PC-9 (cell line): ENCODE results near the gene GJA9. TPM values are rescaled to one million over a fixed set of nuclear protein-coding genes. Genes with fewer than 3 reads are reported as not detected.

ENCODE experiments used
- BruUV-seq: library from RNA; stranded (reverse); fragments of 400-500 nt; replicated peaks from 2 replicates; lab custom pipeline; 2021; lab: Mats Ljungman, UMichigan
- CTCF ChIA-PET: fragments of 300-600 bp; sonication (Branson Sonifier 250); formaldehyde crosslinking; loops from one replicate; lab custom pipeline; 2022; ENCODE audit warnings: antibody characterized with exemption; lab: Charles Lee
- POLR2A ChIA-PET: fragments of 300-600 bp; sonication (Branson Sonifier 250); formaldehyde crosslinking; loops from one replicate; lab custom pipeline; 2022; ENCODE audit warnings: antibody characterized with exemption; ENCODE audit not compliant: unreplicated experiment; lab: Charles Lee
- DNase-seq, 2 experiments: peaks; one replicate each; pipeline versions ENCODE4 v3.0.0 to v3.0.0-alpha.2; 2015 to 2022; ENCODE audit warnings: mixed read lengths in 1 of 2
- H2AFZ ChIP-seq: fragments of 200-600 bp; sonication (generic); 2 replicates; pipeline ENCODE4 v1.8.1; 2017; ENCODE audit warnings: antibody characterized with exemption
- H3F3A ChIP-seq: fragments of 200-600 bp; sonication (generic); 2 replicates; pipeline ENCODE4 v1.8.1; 2017; ENCODE audit warnings: antibody characterized with exemption, mild to moderate bottlenecking, low read depth; ENCODE audit not compliant: insufficient read depth
- H3K27ac ChIP-seq: fragments of 200-600 bp; sonication (generic); 2 replicates; pipeline ENCODE4 v1.6.1; 2016; ENCODE audit warnings: mixed run types
- H3K27me3 ChIP-seq: fragments of 200-600 bp; sonication (generic); 2 replicates; pipeline ENCODE4 v1.6.1; 2016; ENCODE audit warnings: low read depth, mixed run types; ENCODE audit not compliant: insufficient read depth
- H3K36me3 ChIP-seq: fragments of 200-600 bp; sonication (generic); 2 replicates; pipeline ENCODE4 v1.6.1; 2016; ENCODE audit warnings: low read depth, mixed run types
- H3K4me1 ChIP-seq: fragments of 200-600 bp; sonication (generic); replicated peaks from 2 replicates; pipeline ENCODE4 v1.6.1; 2016; ENCODE audit warnings: mixed run types; ENCODE audit not compliant: insufficient read depth
- H3K4me2 ChIP-seq: fragments of 200-600 bp; sonication (generic); 2 replicates; pipeline ENCODE4 v1.6.1; 2017; ENCODE audit warnings: mixed run types
- H3K4me3 ChIP-seq: fragments of 200-600 bp; sonication (generic); 2 replicates; pipeline ENCODE4 v1.6.1; 2016; ENCODE audit warnings: mixed run types
- H3K79me2 ChIP-seq: fragments of 200-600 bp; sonication (generic); 2 replicates; pipeline ENCODE4 v1.6.1; 2017; ENCODE audit warnings: low read depth, mixed run types
- H3K9me2 ChIP-seq: fragments of 200-600 bp; sonication (generic); 2 replicates; pipeline ENCODE4 v1.8.1; 2017; ENCODE audit warnings: mild to moderate bottlenecking; ENCODE audit not compliant: insufficient read depth
- H3K9me3 ChIP-seq: fragments of 200-600 bp; sonication (generic); 2 replicates; pipeline ENCODE4 v1.8.1; 2016; ENCODE audit warnings: low read depth; ENCODE audit not compliant: insufficient read depth
- H4K20me1 ChIP-seq: fragments of 200-600 bp; sonication (generic); 2 replicates; pipeline ENCODE4 v1.8.1; 2017; ENCODE audit not compliant: insufficient read depth
- CTCF ChIP-seq: fragments of 200-600 bp; sonication (generic); conservative IDR thresholded peaks from 2 replicates; pipeline ENCODE4 v1.6.1; 2017; ENCODE audit warnings: mixed run types, antibody characterized with exemption, mild to moderate bottlenecking, moderate library complexity
- EZH2 ChIP-seq: fragments of 200-600 bp; sonication (generic); IDR thresholded peaks from 2 replicates; pipeline ENCODE4 v1.8.0; 2017; ENCODE audit warnings: antibody characterized with exemption, low read depth
- intact Hi-C: fragments of 100-400 bp; cut with micrococcal nuclease; formaldehyde crosslinking; loops from one replicate; pipeline ENCODE4 v1.10.0; 2022; ENCODE audit not compliant: unreplicated experiment
- total RNA-seq: library from RNA; stranded (reverse); gene quantifications from 2 replicates; pipeline ENCODE4 v1.2.3, GENCODE V29; 2021

The GJA9 gene
- total RNA-seq, 1 experiment from 2014 or later = 0.48 TPM

GRCh38 chr1:38892976-38893375 lies 11.6 kb upstream of the GJA9 start:
- no peaks in the 10 kb centered on the region for H4K20me1 ChIP-seq
- intact Hi-C loops = no loop called here
- no peak for DNase-seq
- H3K4me1 ChIP-seq = no peaks in the 10 kb centered on the region
- no peak overlapping the region for H3K4me3 ChIP-seq
- H3K9me3 ChIP-seq = no peaks in the 10 kb centered on the region
- no peaks in the 10 kb centered on the region for H3K36me3 ChIP-seq
- POLR2A ChIA-PET = no interaction called here
- H2AFZ ChIP-seq = no peak overlapping the region
- no peaks in the 10 kb centered on the region for H3K79me2 ChIP-seq
- no peak overlapping the region for H3K27ac ChIP-seq
- H3K4me2 ChIP-seq = no peak overlapping the region
- no peaks in the 10 kb centered on the region for H3K27me3 ChIP-seq
- no peaks in the 10 kb centered on the region; the same call in 1 of the 2 replicates for H3K9me2 ChIP-seq
- no peak for TF ChIP-seq EZH2
- TF ChIP-seq CTCF = no peak
- no TSS peak for BruUV-seq
- no peaks in the 10 kb centered on the region for H3F3A ChIP-seq
- CTCF ChIA-PET = no interaction called here

GRCh38 chr1:38891753-38892152 lies 10.4 kb upstream of the GJA9 start:
- H3K27ac ChIP-seq = no peak overlapping the region
- no peak overlapping the region for H2AFZ ChIP-seq
- intact Hi-C loops = no loop called here
- no peak for TF ChIP-seq EZH2
- TF ChIP-seq CTCF = no peak
- no peak for DNase-seq
- no peaks in the 10 kb centered on the region for H4K20me1 ChIP-seq
- no peak overlapping the region for H3K4me2 ChIP-seq
- CTCF ChIA-PET = no interaction called here
- no peaks in the 10 kb centered on the region for H3F3A ChIP-seq
- no TSS peak for BruUV-seq
- no peaks in the 10 kb centered on the region for H3K79me2 ChIP-seq
- no peaks in the 10 kb centered on the region for H3K4me1 ChIP-seq
- no peaks in the 10 kb centered on the region for H3K9me3 ChIP-seq
- H3K27me3 ChIP-seq = no peaks in the 10 kb centered on the region
- H3K4me3 ChIP-seq = no peak overlapping the region
- no peaks in the 10 kb centered on the region; the same call in 1 of the 2 replicates for H3K9me2 ChIP-seq
- no peaks in the 10 kb centered on the region for H3K36me3 ChIP-seq
- POLR2A ChIA-PET = no interaction called here

DNA sequence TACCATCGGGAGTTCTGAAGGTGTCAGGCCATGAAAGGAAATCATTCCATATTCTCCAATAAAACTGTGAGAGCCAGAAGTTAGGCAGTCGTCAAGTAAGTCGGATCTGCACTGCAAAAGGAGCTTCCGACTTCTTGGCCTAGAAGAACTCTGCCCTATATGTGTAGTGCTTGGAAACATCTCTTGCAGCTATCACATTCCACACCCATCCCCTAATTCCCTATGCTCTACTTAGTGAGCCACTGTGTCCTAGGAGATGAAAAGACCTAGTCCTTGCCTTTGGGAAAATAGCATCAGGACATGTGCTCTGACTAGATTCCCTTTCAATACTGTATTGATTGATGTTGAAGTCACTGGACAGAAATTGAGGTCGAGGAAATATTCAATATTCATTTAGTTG lies 8.2 kb upstream of the GJA9 start:
- Histone ChIP-seq H4K20me1 (no peaks in the 10 kb centered on the region), H2AFZ (no peak overlapping the region), H3K36me3 (no peaks in the 10 kb centered on the region), H3K9me3 (no peaks in the 10 kb centered on the region), H3K27me3 (no peaks in the 10 kb centered on the region), H3K27ac (no peak overlapping the region), H3K79me2 (no peaks in the 10 kb centered on the region), H3K4me1 (no peaks in the 10 kb centered on the region), H3F3A (no peaks in the 10 kb centered on the region), H3K4me2 (no peak overlapping the region), H3K9me2 (no peaks in the 10 kb centered on the region; the same call in 1 of the 2 replicates), H3K4me3 (no peak overlapping the region)
- TF ChIP-seq CTCF = no peak
- no peak for TF ChIP-seq EZH2
- ChIA-PET POLR2A (no interaction called here), CTCF (no interaction called here)
- DNase-seq = no peak
- BruUV-seq = no TSS peak
- intact Hi-C loops = no loop called here
